ENCODE measurements around the gene FATE1. TPM values are rescaled to one million over a fixed set of nuclear protein-coding genes. Genes with fewer than 3 reads are reported as not detected.

FATE1 gene
- total RNA-seq, 1 donor from 2014 or later: not detected

DNA sequence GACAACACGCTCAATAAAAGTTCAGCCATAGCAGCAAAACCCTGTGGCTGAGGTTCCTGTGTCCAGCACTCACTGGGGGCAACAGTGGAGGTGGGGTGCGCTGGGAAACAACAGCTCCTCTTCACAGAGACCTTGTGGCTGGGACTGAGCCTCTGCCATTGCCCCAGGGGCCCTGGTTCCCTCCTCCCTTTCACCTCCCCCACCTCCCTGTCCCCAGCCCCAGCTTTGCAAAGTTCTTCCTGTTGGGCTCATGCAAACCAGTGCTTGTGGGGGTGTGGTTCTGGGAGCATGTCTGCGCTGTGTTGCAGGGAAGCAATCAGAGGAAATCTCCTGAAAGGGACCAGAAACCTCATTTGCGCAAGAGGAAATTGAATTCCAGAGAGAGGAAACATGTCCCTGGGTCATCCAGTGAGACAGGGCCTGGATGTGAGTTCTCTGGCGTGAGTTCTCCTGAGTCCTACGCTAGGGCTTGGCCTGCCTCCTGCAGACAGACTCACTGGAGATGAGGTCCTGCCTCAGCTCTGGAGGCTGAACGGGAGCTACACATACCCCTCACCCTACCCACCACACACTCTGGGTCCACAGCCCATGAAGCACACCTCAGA is 7.4 kb downstream of the FATE1 start:
- no peaks in the 10 kb centered on the region for H3K9me3 ChIP-seq (ENCODE audit: insufficient read depth, low read depth, low read length)
- FAIRE-seq: no peak

DNA sequence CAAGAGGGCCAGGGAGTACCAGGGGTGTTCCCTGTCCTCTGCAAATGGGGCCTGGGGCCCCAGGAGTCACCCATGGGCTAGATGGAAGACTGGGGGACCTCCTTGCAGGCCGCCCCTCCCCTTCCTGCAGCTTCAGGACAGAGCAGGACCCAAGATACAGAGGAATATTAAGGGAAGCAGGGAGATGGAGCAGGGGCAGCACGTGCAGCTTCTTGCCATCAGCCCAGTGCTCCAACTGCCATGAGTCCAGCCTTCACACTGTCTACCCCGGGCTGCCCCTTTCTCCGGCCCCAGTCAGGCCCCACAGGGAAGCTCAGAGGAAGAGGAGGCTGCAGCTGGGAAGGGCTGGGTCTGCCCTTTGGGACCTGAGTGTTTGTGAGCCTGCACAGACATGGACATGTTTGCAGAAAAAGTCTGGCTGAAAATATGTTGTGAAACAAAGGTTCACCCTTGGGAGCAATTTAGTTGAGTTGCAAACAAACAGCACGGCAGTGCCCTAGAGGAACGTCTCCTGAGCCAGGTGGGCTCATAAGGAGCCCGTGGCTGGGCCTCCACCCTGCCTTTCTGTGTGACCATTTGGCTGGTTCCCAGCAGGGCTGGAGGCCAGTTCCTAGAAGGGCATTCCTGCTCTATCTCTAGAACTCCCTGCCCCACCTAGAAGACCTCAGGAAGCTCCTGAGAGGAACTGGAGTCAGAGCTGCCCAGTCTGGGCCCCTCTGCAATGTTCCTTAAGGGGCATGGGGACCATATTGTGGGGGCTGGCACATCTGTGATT is 8.9 kb downstream of the FATE1 start:
- no peak overlapping the region for H3K4me2 ChIP-seq (ENCODE audit: low read length)
- Mint-ChIP-seq H3K4me3 (ENCODE audit: unreplicated experiment) (no peak overlapping the region), H3K27ac (ENCODE audit: unreplicated experiment) (no peak overlapping the region), H3K9me3 (ENCODE audit: unreplicated experiment) (no peaks in the 10 kb centered on the region), H3K4me1 (ENCODE audit: low read depth, unreplicated experiment) (no peaks in the 10 kb centered on the region), H3K27me3 (ENCODE audit: low read depth, unreplicated experiment) (peaks cover 4% of the 10 kb centered on the region), H3K36me3 (ENCODE audit: low read depth, unreplicated experiment) (no peaks in the 10 kb centered on the region)
- no peak overlapping the region for H3K27ac ChIP-seq (ENCODE audit: low read depth, low read length)
- H3K4me3 ChIP-seq (ENCODE audit: insufficient read depth, low read depth, low read length): no peak overlapping the region
- H4K20me1 ChIP-seq (ENCODE audit: insufficient read depth, low read length): no peaks in the 10 kb centered on the region
- H3K4me1 ChIP-seq (ENCODE audit: insufficient read depth, low read length): no peaks in the 10 kb centered on the region
- H3K9ac ChIP-seq (ENCODE audit: low read length): no peak overlapping the region
- no peaks in the 10 kb centered on the region for H3K9me3 ChIP-seq (ENCODE audit: insufficient read depth, low read depth, low read length)
- TF ChIP-seq EZH2 (IDR thresholded peaks at IDR 0.05; ENCODE audit: insufficient read depth, low read length): no peak
- TF ChIP-seq, protein P1, sequence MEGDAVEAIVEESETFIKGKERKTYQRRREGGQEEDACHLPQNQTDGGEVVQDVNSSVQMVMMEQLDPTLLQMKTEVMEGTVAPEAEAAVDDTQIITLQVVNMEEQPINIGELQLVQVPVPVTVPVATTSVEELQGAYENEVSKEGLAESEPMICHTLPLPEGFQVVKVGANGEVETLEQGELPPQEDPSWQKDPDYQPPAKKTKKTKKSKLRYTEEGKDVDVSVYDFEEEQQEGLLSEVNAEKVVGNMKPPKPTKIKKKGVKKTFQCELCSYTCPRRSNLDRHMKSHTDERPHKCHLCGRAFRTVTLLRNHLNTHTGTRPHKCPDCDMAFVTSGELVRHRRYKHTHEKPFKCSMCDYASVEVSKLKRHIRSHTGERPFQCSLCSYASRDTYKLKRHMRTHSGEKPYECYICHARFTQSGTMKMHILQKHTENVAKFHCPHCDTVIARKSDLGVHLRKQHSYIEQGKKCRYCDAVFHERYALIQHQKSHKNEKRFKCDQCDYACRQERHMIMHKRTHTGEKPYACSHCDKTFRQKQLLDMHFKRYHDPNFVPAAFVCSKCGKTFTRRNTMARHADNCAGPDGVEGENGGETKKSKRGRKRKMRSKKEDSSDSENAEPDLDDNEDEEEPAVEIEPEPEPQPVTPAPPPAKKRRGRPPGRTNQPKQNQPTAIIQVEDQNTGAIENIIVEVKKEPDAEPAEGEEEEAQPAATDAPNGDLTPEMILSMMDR (IDR thresholded peaks at IDR 0.05; ENCODE audit: insufficient read depth, low read depth, low read length): no peak
- H2AFZ ChIP-seq (ENCODE audit: low read depth, low read length): no peak overlapping the region
- FAIRE-seq (no peak), DNase-seq (ENCODE audit: low read depth) (no peak)
- H3K36me3 ChIP-seq (ENCODE audit: insufficient read depth, low read length): no peaks in the 10 kb centered on the region
- no peaks in the 10 kb centered on the region for H3K27me3 ChIP-seq (ENCODE audit: insufficient read depth, low read length)
- H3K79me2 ChIP-seq (ENCODE audit: insufficient read depth, low read length): no peaks in the 10 kb centered on the region

More for the DNA sequence above, 7.4 kb downstream of the FATE1 start:
- Mint-ChIP-seq H3K27ac (ENCODE audit: unreplicated experiment) (no peak overlapping the region), H3K9me3 (ENCODE audit: unreplicated experiment) (no peaks in the 10 kb centered on the region), H3K4me3 (ENCODE audit: unreplicated experiment) (no peak overlapping the region), H3K4me1 (ENCODE audit: low read depth, unreplicated experiment) (no peaks in the 10 kb centered on the region), H3K36me3 (ENCODE audit: low read depth, unreplicated experiment) (no peaks in the 10 kb centered on the region), H3K27me3 (ENCODE audit: low read depth, unreplicated experiment) (peaks cover 8% of the 10 kb centered on the region)
- no peak overlapping the region for H2AFZ ChIP-seq (ENCODE audit: low read depth, low read length)
- no peak for TF ChIP-seq EZH2 (IDR thresholded peaks at IDR 0.05; ENCODE audit: insufficient read depth, low read length)
- no peaks in the 10 kb centered on the region for H3K79me2 ChIP-seq (ENCODE audit: insufficient read depth, low read length)
- DNase-seq (ENCODE audit: low read depth): no peak
- H3K27ac ChIP-seq (ENCODE audit: low read depth, low read length): no peak overlapping the region
- no peak overlapping the region for H3K9ac ChIP-seq (ENCODE audit: low read length)
- H3K4me2 ChIP-seq (ENCODE audit: low read length): no peak overlapping the region
- H3K4me3 ChIP-seq (ENCODE audit: insufficient read depth, low read depth, low read length): no peak overlapping the region
- H3K27me3 ChIP-seq (ENCODE audit: insufficient read depth, low read length): no peaks in the 10 kb centered on the region
- no peaks in the 10 kb centered on the region for H4K20me1 ChIP-seq (ENCODE audit: insufficient read depth, low read length)
- no peaks in the 10 kb centered on the region for H3K36me3 ChIP-seq (ENCODE audit: insufficient read depth, low read length)
- no peaks in the 10 kb centered on the region for H3K4me1 ChIP-seq (ENCODE audit: insufficient read depth, low read length)

DNA sequence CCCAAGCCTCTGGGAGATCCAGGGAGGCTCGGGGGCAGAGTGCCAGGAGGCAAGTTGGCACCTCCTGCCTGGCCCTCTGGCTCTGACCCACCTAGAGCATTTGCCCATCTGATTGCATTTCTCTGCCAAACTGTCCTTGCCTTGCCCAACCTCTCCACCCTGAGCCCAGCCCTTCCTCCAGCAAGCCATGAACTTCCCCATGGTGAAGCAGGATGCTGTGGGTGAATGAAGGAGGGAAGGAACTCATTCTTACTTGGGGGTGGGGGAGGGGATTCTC is 9.4 kb downstream of the FATE1 start:
- no peak overlapping the region for H3K27ac ChIP-seq (ENCODE audit: low read depth, low read length)
- no peaks in the 10 kb centered on the region for H3K36me3 ChIP-seq (ENCODE audit: insufficient read depth, low read length)
- FAIRE-seq: no peak
- no peaks in the 10 kb centered on the region for H3K4me1 ChIP-seq (ENCODE audit: insufficient read depth, low read length)
- no peak overlapping the region for H3K4me3 ChIP-seq (ENCODE audit: insufficient read depth, low read depth, low read length)
- no peak for TF ChIP-seq EZH2 (IDR thresholded peaks at IDR 0.05; ENCODE audit: insufficient read depth, low read length)
- TF ChIP-seq, protein P1 (IDR thresholded peaks at IDR 0.05; ENCODE audit: insufficient read depth, low read depth, low read length): no peak
- H3K9ac ChIP-seq (ENCODE audit: low read length): no peak overlapping the region
- H3K79me2 ChIP-seq (ENCODE audit: insufficient read depth, low read length): no peaks in the 10 kb centered on the region
- H3K36me3 Mint-ChIP-seq (ENCODE audit: low read depth, unreplicated experiment): no peaks in the 10 kb centered on the region
- H3K27me3 Mint-ChIP-seq (ENCODE audit: low read depth, unreplicated experiment): peaks cover 4% of the 10 kb centered on the region
- H3K9me3 ChIP-seq (ENCODE audit: insufficient read depth, low read depth, low read length): no peaks in the 10 kb centered on the region
- no peak for DNase-seq (ENCODE audit: low read depth)
- H4K20me1 ChIP-seq (ENCODE audit: insufficient read depth, low read length): no peaks in the 10 kb centered on the region
- H3K4me3 Mint-ChIP-seq (ENCODE audit: unreplicated experiment): no peak overlapping the region
- H3K27me3 ChIP-seq (ENCODE audit: insufficient read depth, low read length): no peaks in the 10 kb centered on the region
- H3K9me3 Mint-ChIP-seq (ENCODE audit: unreplicated experiment): no peaks in the 10 kb centered on the region
- H2AFZ ChIP-seq (ENCODE audit: low read depth, low read length): no peak overlapping the region
- no peaks in the 10 kb centered on the region for H3K4me1 Mint-ChIP-seq (ENCODE audit: low read depth, unreplicated experiment)
- H3K4me2 ChIP-seq (ENCODE audit: low read length): no peak overlapping the region
- H3K27ac Mint-ChIP-seq (ENCODE audit: unreplicated experiment): no peak overlapping the region
